ENCODE measurements around the gene PFKFB3. TPM values are rescaled to one million over a fixed set of nuclear protein-coding genes. Genes with fewer than 3 reads are reported as not detected.

PFKFB3 gene
- total RNA-seq, 1 donor from 2014 or later, result 37.9 TPM

DNA sequence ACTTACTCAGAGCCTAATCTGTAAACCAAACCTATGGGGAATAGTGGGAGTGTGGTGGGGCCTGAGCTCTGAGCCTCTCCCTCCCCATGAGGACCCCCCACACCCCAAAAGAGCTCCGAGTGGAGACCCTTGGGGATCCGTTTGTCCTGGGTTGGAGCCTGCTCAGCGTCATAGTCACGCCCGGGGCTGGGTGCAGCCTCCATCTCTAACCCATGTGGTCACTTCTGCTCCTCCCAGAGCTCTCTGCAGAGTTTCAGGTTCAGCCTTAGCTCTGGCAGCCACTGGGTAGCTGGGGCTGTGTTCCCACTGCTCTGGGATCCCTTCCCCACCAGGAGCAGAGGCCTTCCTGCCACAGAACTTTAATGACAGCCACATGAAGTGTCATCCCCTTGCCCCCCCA, 25.9 kb downstream of the PFKFB3 start:
- Mint-ChIP-seq H3K9me3 (ENCODE audit: unreplicated experiment) (no peaks in the 10 kb centered on the region), H3K27ac (ENCODE audit: unreplicated experiment) (no peak overlapping the region)
- DNase-seq (ENCODE audit: extremely low spot score, unreplicated experiment), result no peak

GRCh38 chr10:6229290-6229689, 26.6 kb downstream of the PFKFB3 start:
- H3K4me1 Mint-ChIP-seq (ENCODE audit: unreplicated experiment), result peaks cover 10% of the 10 kb centered on the region
- H3K9me3 Mint-ChIP-seq (ENCODE audit: unreplicated experiment), result no peaks in the 10 kb centered on the region
- H3K36me3 Mint-ChIP-seq (ENCODE audit: unreplicated experiment), result peaks cover 48% of the 10 kb centered on the region
- H3K27me3 Mint-ChIP-seq (ENCODE audit: unreplicated experiment), result no peaks in the 10 kb centered on the region
- DNase-seq (ENCODE audit: extremely low spot score, unreplicated experiment), result no peak
- no peak for TF ChIP-seq CTCF (IDR thresholded peaks at IDR 0.05)
- no peak overlapping the region for H3K27ac Mint-ChIP-seq (ENCODE audit: unreplicated experiment)
- no peak overlapping the region for H3K4me3 Mint-ChIP-seq (ENCODE audit: unreplicated experiment)

More for the DNA sequence above, 25.9 kb downstream of the PFKFB3 start:
- peaks cover 48% of the 10 kb centered on the region for H3K36me3 Mint-ChIP-seq (ENCODE audit: unreplicated experiment)
- no peak overlapping the region for H3K4me3 Mint-ChIP-seq (ENCODE audit: unreplicated experiment)
- no peaks in the 10 kb centered on the region for H3K27me3 Mint-ChIP-seq (ENCODE audit: unreplicated experiment)
- peaks cover 10% of the 10 kb centered on the region for H3K4me1 Mint-ChIP-seq (ENCODE audit: unreplicated experiment)
- no peak for TF ChIP-seq CTCF (IDR thresholded peaks at IDR 0.05)

- H3K36me3 Mint-ChIP-seq (ENCODE audit: unreplicated experiment), result peaks cover 48% of the 10 kb centered on the region
- H3K4me1 Mint-ChIP-seq (ENCODE audit: unreplicated experiment), result peaks cover 10% of the 10 kb centered on the region
- H3K9me3 Mint-ChIP-seq (ENCODE audit: unreplicated experiment), result no peaks in the 10 kb centered on the region
- no peak overlapping the region for H3K4me3 Mint-ChIP-seq (ENCODE audit: unreplicated experiment)
- H3K27me3 Mint-ChIP-seq (ENCODE audit: unreplicated experiment), result no peaks in the 10 kb centered on the region
- TF ChIP-seq CTCF (IDR thresholded peaks at IDR 0.05), result no peak
- DNase-seq (ENCODE audit: extremely low spot score, unreplicated experiment), result no peak
- no peak overlapping the region for H3K27ac Mint-ChIP-seq (ENCODE audit: unreplicated experiment)
Observed at GRCh38 chr10:6229746-6230145, 27.0 kb downstream of the PFKFB3 start.

- H3K4me3 Mint-ChIP-seq (ENCODE audit: unreplicated experiment), result no peak overlapping the region
- no peaks in the 10 kb centered on the region for H3K27me3 Mint-ChIP-seq (ENCODE audit: unreplicated experiment)
- peaks cover 49% of the 10 kb centered on the region for H3K36me3 Mint-ChIP-seq (ENCODE audit: unreplicated experiment)
- no peak for DNase-seq (ENCODE audit: extremely low spot score, unreplicated experiment)
- no peak for TF ChIP-seq CTCF (IDR thresholded peaks at IDR 0.05)
- no peak overlapping the region for H3K27ac Mint-ChIP-seq (ENCODE audit: unreplicated experiment)
- peaks cover 10% of the 10 kb centered on the region for H3K4me1 Mint-ChIP-seq (ENCODE audit: unreplicated experiment)
- H3K9me3 Mint-ChIP-seq (ENCODE audit: unreplicated experiment), result no peaks in the 10 kb centered on the region
Observed at GRCh38 chr10:6230315-6230714, 27.6 kb downstream of the PFKFB3 start.

DNA sequence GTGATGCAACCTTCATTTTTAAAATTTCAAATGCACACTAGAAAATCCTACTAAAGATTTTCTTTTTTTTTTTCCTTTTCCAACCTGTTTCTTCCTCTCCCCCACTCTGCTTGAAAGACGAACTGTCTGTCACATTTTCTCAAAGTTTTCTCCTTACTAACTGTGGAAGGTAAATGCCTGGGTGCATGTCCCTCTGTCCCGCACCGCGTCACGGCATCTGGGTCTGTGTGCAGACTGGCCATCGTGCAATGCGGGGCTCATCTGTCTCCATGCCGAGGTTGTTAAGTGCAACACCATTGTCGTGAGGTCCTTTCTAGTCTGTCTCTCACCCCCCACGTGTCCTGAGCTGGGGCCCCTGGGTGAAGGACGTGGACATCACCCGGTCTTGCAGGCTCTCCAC, 28.4 kb downstream of the PFKFB3 start:
- no peak for DNase-seq (ENCODE audit: extremely low spot score, unreplicated experiment)

More for the DNA sequence above, 28.4 kb downstream of the PFKFB3 start:
- peaks cover 13% of the 10 kb centered on the region for H3K4me1 Mint-ChIP-seq (ENCODE audit: unreplicated experiment)
- no peaks in the 10 kb centered on the region for H3K9me3 Mint-ChIP-seq (ENCODE audit: unreplicated experiment)
- H3K27me3 Mint-ChIP-seq (ENCODE audit: unreplicated experiment), result no peaks in the 10 kb centered on the region
- no peak overlapping the region for H3K27ac Mint-ChIP-seq (ENCODE audit: unreplicated experiment)
- peaks cover 48% of the 10 kb centered on the region for H3K36me3 Mint-ChIP-seq (ENCODE audit: unreplicated experiment)
- TF ChIP-seq CTCF (IDR thresholded peaks at IDR 0.05), result no peak
- no peak overlapping the region for H3K4me3 Mint-ChIP-seq (ENCODE audit: unreplicated experiment)
